Endothelial cell of umbilical vein (primary cell): ENCODE results near the gene IRAK1BP1.

Source experiments
- EZH2 ChIP-seq: IDR thresholded peaks from 2 replicates; pipeline ENCODE4 v1.6.1; 2012; ENCODE audit warnings: borderline replicate concordance, low read depth, mild to moderate bottlenecking, moderate library complexity, low read length, inconsistent platforms; ENCODE audit not compliant: severe bottlenecking
- GATA2 ChIP-seq: IDR thresholded peaks from 2 replicates; pipeline ENCODE4 v1.7.0; 2011; ENCODE audit warnings: low read depth, mild to moderate bottlenecking, moderate library complexity, mixed read lengths, low read length; ENCODE audit not compliant: insufficient read length, insufficient read depth
- POLR2A ChIP-seq: IDR thresholded peaks from 2 replicates; pipeline ENCODE4 v1.6.1; 2012; ENCODE audit warnings: low read depth, mild to moderate bottlenecking, control low read depth, low read length
- TF ChIP-seq, protein P1 (sequence below), 2 donors: IDR thresholded peaks; 1 replicate in 1 of 2; 2 replicates in 1 of 2; pipeline ENCODE4 v1.5.1; 2011; ENCODE audit warnings: low read length in 2 of 2, mild to moderate bottlenecking in 2 of 2, moderate library complexity in 2 of 2, control low read depth in 1 of 2, inconsistent platforms in 1 of 2, low read depth in 1 of 2; ENCODE audit not compliant: insufficient read depth in 1 of 2; ENCODE audit errors: extremely low read depth in 1 of 2
- TF ChIP-seq, protein P2 (sequence below): IDR thresholded peaks from 2 replicates; pipeline ENCODE4 v1.6.1; 2011; ENCODE audit not compliant: insufficient read depth, insufficient read length

DNA sequence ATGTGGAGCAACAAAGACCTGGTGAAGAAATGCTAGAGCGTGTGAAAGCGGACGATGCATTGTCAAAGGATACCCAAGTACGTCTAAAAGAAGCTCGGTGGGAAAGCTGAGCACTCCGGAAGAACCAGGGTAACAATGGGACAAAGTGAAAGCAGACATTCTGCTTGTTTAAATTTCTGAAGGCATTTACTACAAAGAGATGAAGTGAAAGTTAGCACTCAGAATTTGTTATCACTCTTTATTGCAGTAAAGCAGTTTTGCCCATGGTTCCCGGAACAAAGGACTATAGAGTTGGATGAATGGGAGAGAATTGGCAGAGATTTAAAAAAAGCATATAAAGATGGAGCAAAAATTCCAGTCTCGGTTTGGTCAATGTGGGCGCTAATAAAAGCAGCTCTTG lies 12.8 kb upstream of the IRAK1BP1 start:
- TF ChIP-seq, protein P1, sequence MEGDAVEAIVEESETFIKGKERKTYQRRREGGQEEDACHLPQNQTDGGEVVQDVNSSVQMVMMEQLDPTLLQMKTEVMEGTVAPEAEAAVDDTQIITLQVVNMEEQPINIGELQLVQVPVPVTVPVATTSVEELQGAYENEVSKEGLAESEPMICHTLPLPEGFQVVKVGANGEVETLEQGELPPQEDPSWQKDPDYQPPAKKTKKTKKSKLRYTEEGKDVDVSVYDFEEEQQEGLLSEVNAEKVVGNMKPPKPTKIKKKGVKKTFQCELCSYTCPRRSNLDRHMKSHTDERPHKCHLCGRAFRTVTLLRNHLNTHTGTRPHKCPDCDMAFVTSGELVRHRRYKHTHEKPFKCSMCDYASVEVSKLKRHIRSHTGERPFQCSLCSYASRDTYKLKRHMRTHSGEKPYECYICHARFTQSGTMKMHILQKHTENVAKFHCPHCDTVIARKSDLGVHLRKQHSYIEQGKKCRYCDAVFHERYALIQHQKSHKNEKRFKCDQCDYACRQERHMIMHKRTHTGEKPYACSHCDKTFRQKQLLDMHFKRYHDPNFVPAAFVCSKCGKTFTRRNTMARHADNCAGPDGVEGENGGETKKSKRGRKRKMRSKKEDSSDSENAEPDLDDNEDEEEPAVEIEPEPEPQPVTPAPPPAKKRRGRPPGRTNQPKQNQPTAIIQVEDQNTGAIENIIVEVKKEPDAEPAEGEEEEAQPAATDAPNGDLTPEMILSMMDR (IDR thresholded peaks at IDR 0.05; ENCODE audit: extremely low read depth in 1 of 2, insufficient read depth in 1 of 2, low read depth in 1 of 2, low read length in 2 of 2): no peak
- TF ChIP-seq GATA2 (no peak), EZH2 (no peak), POLR2A (no peak)
- TF ChIP-seq, protein P2, sequence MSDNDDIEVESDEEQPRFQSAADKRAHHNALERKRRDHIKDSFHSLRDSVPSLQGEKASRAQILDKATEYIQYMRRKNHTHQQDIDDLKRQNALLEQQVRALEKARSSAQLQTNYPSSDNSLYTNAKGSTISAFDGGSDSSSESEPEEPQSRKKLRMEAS: no peak
